MM.1S (cell line): Measurements from ENCODE around the gene PRKAR1B.

ENCODE experiments used
- CTCF ChIP-seq: fragments of 300-600 bp; sonication (generic); IDR thresholded peaks from 2 replicates; pipeline ENCODE4 v1.5.1; 2016; ENCODE audit warnings: antibody characterized with exemption, low read length, mixed read lengths
- EZH2 ChIP-seq: fragments of 300-600 bp; sonication (generic); optimal IDR thresholded peaks from 2 replicates; pipeline ENCODE3; 2017; ENCODE audit warnings: low read depth, mild to moderate bottlenecking, antibody characterized with exemption, low read length, mixed read lengths

GRCh38 chr7:542713-543500, 184.2 kb downstream of the PRKAR1B start:
- TF ChIP-seq CTCF: no peak
- no peak for TF ChIP-seq EZH2
